Measurements from ENCODE around the gene DSN1. TPM values are rescaled to one million over a fixed set of nuclear protein-coding genes. Genes with fewer than 3 reads are reported as not detected.
"Not testable (repeated sequence)": the region's sequence is repeated elsewhere in the genome, so short reads cannot be mapped to it uniquely, and the experiment has no call there.

The DSN1 gene, protein sequence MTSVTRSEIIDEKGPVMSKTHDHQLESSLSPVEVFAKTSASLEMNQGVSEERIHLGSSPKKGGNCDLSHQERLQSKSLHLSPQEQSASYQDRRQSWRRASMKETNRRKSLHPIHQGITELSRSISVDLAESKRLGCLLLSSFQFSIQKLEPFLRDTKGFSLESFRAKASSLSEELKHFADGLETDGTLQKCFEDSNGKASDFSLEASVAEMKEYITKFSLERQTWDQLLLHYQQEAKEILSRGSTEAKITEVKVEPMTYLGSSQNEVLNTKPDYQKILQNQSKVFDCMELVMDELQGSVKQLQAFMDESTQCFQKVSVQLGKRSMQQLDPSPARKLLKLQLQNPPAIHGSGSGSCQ
- 73.1 and 84.9 TPM in 2 replicates for total RNA-seq (2014; rRNA removed; shearing (Covaris generic))

DNA sequence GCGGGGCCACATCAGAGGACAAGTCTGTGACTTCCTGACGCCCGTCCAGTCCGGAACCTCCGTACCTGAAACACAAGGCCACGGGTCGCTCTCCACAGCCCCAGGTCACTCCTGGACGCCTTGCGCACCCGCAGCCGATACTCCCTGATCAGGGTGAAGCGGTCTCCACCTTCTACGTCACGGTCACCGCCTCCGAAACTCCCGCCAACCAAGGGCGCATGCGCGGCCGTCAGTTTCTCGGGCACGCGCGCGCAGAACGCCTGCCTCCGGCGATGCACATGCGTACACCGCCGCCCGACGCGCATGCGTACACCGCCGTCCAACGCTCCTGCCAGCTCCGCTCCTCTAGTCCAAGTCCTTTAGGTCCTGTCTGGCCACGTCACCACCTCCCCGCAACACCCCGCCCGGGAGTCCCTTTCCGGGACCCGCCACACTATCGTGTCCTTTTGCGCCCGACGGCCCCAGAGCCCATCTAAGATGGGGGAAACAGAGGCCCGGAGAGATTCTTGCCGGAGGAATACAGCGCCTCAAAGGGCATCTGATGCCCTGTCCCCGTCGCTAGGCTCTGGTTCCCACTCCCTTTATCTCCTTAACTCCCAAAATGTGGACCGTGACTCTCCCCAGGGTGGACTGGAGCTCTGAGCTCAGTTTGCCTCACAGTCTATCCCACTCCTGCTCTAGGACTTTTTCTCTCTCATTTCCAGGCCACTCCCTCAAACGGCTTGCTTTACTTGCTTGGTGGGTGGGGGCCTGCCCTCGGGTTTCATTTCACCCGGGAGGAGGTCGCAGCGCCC, at the start of gene DSN1:
Gene DSN1, minus strand, starts transcription at position 167 of the 794 bp plus-strand sequence. CDS start 2,305 bp downstream, outside the sequence.
- DNase-seq (ENCODE audit: low read depth): peak; percentile 98

DNA sequence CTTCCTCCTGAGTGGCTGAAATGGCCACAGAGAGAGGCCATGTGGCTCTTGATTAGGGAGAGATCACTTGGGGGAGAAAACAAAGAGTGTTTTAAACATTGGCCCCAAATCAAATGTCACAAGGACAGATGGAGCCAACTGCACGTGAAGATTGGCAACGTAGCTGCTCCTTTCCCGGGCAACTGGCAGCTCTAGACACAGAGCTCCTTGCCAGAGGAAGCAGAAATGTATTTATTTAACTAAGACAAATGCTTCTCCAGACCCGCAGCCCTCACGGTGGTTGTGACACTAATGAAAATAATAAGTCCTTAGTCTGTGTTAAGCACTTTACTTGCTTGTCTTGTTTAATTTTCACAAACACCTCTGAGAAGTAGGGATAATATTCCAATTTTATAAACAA, 49.6 kb upstream of the DSN1 start:
- no peak for DNase-seq (ENCODE audit: low read depth)

DNA sequence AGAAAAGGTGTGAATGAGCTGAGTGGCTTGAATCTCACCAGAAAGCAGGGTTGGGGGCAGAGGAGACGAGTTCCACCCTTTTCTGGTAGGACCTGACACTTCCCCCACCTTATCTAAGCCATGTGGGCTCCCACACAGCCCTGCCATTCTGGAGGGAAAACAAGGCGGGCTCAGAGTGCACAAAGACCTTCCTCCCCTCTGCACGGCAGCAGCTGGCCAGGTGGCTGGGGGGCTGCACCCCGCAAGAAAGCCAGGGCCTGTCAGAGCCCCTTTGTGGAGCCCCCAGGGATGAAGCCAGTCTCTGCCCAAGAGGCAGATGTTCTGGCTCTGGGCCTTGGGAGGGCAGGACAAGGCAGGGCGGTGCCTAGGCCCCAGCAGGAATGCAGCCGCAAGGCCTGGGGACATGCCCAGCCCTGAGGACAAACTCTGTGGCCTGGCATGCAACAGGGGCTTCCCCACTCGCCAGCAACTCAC, 48.4 kb upstream of the DSN1 start:
- peak; percentile 69 for DNase-seq (ENCODE audit: low read depth)

DNA sequence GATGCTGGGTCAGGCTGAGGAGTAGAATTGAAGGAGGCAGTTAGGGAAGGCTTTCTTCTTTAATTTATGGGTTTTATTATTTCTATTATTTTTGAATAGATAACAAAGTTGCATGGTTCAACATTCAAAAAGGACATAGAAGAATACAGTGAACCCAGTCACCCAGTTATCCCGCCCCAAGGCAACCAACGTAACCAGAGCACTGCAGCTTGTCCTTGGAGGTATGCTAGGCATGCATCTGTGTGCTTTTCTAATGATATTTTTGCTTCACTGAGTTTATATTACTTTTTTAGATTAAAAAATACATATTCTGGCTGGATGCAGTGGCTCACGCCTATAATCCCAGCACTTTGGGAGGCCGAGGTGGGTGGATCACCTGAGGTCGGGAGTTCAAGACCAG, 47.4 kb upstream of the DSN1 start:
- no peak for DNase-seq (ENCODE audit: low read depth)

DNA sequence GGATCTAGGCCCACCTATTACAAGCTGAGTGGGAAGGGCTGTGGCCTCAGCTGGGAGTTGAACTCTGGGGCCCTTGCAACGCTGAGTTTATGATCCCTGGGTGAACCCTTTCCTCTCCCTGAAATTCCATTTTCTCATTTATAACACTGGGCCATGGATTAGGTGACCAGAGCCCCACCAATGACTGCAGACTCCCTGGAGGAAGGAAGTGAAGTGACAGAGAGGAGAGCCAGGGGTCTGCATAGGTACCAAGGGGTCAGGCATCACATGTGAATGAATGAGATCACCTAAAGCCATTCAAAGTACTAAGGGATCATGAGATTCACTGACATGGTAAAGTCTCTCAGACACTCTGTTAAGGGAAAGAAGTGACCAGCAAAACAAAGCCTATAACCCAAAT, 46.5 kb upstream of the DSN1 start:
- no peak for DNase-seq (ENCODE audit: low read depth)

DNA sequence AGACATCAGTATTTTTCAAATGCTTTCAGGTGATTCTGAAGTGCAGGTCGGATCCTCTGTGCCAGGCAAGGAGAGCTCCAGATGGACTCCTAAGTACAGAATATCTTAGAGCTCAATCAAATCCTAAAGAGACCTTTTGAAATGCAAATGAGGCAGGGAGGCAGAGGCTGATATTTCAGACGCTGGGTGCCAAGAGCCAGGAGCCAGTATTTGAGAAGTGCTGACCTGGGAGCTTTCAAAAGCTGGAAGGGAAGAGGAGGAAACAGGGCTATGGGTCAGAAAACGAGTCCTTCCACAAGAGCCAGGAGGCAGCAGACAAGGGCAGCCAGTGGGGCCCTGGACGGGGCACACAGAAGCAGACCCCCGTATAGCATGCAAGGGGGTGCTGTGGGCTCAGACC, 46.1 kb upstream of the DSN1 start:
- no peak for DNase-seq (ENCODE audit: low read depth)

DNA sequence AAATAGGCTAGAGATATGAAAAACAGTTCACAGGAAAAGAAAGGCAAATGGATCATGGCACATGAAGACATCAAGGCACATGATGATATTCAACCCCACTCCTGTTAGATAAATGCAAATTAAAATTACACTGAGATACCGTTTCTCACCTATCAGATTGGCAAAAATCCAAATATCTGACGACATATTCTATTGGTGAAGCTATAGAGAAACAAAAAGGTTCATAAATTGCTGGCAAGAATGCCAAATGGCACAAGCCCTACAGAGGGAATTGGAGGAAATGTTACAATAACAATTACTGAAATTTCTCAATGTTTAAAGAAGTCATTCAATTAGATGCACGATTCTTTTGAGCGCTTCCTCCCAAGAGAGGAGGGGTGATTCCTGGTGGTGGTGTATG, 45.3 kb upstream of the DSN1 start:
- DNase-seq (ENCODE audit: low read depth): no peak

DNA sequence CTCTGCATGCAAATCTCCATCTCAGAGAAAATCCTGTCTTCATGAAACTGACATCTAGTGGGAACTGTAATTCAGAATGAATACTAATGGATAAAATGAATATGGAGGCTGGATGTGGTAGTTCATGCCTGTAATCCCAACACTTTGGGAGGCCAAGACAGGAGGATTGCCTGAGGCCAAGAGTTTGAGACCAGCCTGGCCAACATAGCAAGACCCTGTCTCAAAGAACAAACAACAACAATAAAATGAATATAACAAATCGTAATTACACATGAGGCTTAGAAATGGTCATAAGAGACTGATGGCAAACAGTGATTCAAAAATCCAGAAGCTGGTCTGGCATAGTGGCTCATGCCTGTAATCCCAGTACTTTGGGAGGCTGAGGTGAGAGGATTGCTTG, 44.6 kb upstream of the DSN1 start:
- no peak for DNase-seq (ENCODE audit: low read depth)

DNA sequence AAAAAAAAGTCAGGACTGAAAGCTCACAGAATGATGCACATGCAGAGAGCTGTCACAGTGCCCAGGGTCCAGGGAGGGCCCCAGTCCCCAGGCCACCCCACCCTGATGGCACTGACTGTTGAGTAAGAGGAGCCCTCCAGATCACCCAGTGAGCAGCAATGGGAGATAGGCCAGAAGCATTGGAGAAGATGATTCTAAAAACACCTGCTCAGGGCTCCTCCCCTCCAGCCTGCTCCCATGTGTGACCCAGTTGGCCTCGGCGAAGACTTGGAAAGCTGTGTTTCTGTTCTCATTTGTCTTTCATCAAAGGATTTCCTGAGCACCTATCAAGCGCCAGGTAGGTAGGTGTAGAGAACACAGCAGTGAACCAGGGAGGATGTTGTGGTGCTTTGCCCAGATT, 43.9 kb upstream of the DSN1 start:
- DNase-seq (ENCODE audit: low read depth): no peak

DNA sequence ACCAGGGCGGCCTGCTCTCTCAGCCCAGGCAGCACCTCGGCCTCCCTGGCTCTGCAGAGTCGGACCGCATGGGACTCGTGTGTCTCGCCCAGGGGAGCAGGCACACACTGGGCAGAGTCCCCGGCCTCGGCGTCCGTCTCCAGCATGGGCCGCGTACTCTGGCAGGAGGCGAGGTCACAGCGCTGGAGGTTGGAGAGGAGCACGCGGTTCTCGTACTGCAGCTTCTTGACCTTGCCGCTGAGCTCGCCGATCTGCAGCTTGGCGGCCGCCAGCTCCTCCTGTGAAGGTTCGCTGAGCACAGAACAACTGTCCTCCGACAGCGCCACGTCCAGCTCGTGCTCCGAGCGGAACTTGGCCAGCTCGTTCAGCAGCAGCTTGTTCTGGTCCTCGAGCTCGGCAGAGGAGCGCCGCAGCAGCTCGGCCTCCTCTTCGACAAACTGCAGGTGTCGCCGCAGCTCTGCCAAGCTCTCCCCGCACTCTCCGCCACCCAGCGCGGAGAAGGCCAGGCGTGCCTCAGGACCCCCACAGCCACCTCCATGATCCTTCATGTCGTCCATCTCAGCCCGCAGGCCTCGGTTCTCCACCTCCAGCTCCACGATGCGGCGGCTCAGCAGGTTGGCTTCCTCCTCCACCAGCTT, 42.0 kb upstream of the DSN1 start:
- DNase-seq (ENCODE audit: low read depth): no peak

DNA sequence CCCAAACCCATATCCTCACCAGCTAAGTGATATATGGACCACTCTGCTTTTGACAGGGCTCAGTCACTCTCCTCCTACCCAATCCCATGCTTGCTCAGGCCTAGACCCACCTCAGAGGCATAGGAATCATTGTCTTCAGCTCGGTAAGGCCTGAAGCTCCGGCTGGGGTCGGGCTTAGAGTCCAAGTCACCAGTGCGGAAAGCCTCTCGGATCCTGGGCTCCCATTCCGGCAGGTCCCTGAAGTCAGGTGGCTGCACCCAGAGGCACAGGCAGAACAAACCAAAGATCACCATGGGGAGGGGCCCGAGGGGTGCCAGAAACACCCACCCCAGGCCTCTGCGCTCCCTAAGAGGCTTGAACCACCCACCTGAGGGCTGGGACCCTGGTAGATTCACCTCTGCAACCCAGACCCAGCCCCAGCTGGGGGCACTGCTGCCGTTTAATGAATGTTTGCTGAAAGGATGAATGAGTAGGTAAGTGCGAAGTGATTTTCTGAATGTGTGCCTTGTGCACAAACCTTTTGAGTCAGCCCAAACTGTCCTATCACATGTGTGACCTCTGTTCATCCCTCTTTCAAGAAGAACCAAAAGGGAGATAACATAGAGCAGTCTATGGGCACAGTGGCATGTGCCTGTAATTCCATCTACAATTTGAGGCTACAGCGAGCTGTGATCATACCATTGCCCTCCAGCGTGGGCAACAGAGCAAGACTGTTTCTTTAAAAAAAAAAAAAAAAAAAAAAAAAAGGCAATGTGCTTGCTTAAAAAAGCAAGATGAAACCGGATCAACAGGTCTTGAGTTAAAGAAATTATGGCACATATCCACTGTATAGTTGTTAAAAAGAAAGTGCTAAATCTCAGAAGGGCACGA, 39.3 kb upstream of the DSN1 start:
- DNase-seq (ENCODE audit: low read depth): no peak

DNA sequence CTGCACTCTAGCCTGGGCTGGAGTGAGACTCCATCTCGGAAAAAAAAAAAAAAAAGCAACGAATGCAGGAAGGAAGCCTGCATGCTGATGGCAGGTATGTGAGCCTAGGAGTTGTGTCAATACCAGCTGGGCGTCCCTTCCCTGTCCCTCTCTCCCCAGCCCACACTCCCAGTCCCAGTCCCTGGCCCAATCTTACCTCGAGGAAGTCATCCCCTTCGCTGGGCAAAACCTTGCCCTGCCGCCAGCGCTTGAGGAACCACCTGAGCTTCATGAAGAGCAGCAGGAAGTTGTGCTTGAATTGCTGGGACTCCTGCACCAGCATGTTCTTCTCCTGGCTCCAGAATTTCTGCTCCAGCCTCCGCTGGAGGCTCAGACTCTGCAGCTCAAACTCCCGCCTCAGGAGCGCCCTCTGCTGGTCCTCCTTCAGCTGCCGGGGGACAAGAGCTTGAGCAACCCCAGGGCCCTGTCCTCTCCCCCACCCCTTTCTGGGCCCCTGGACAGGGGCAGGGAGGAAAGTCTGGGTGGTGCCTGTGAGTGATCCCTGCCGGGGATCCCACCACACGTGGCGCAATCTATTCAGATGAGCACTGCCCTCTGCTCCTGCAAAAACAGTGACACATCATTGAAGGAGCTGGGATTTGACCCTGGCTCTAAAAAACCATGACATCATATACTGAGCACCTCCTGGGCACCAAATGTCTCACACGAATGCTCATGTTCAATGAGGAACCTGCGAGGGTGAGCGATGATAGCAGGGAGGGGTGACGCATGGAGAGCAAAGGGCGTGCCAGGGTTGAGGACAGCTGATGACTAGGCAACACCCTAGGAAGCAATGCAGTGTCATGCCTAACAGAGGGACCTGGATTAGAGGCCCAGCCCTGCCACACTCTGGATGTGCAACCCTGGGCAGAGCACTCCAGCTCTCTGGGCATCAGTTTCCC, 35.0 kb upstream of the DSN1 start:
- DNase-seq (ENCODE audit: low read depth): peak; percentile 86

DNA sequence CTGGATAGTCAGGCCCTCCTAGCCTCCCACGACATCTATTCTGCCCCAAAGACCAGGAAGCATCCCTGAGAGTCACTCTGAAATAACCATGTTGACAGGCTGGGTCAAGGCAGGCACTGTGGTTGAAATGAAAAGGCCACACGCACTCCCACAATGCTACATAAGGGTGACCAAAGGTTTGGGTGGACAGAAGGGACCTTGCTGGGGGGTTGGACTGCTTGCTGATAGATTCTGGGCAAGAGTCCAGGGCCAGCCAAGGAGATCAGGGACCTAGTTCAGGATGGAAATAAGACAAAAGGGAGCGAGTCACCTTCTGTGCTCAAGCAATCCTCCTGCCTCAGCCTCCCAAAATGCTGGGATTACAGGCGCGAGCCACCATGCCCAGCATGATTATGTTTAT, 32.5 kb upstream of the DSN1 start:
- peak; percentile 34 for DNase-seq (ENCODE audit: low read depth)

DNA sequence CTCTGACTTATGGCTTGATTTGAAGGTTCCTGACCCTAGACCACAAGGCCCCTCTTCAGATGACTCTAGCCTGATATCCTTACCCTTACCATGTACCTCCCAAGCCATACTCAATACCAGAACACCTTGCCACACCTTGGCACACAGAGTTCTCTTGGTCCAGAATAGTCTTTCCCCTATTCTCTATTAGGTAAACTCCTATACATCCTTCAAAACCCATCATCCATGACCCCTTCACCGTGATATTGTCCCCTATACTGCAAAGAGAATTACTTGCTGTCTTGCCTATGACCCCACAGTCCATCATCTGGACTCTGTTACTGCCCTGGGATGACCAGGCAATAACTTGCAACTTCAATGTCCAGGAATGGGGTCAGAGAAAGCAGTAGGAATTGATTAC, 31.8 kb upstream of the DSN1 start:
- no peak for DNase-seq (ENCODE audit: low read depth)

DNA sequence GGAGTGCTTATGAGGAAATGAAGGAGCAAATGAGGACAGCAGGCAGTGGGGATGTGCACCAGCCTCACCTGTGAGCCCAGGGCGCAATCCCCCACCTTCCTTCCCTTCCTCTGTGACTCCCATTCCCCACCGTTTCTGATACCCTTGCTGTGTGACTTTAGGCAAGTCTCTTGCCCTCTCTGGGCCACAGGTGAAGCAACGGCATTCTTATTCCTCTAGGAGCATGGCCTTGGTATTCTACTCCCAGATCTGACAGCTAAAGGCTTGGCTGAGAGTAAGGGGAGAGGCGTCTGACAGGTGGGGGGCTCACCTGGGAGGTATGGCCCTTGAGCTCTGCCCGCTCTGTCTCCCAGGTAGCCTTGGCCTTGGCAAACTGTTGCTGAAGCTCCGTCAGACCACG, 30.9 kb upstream of the DSN1 start:
- no peak for DNase-seq (ENCODE audit: low read depth)

DNA sequence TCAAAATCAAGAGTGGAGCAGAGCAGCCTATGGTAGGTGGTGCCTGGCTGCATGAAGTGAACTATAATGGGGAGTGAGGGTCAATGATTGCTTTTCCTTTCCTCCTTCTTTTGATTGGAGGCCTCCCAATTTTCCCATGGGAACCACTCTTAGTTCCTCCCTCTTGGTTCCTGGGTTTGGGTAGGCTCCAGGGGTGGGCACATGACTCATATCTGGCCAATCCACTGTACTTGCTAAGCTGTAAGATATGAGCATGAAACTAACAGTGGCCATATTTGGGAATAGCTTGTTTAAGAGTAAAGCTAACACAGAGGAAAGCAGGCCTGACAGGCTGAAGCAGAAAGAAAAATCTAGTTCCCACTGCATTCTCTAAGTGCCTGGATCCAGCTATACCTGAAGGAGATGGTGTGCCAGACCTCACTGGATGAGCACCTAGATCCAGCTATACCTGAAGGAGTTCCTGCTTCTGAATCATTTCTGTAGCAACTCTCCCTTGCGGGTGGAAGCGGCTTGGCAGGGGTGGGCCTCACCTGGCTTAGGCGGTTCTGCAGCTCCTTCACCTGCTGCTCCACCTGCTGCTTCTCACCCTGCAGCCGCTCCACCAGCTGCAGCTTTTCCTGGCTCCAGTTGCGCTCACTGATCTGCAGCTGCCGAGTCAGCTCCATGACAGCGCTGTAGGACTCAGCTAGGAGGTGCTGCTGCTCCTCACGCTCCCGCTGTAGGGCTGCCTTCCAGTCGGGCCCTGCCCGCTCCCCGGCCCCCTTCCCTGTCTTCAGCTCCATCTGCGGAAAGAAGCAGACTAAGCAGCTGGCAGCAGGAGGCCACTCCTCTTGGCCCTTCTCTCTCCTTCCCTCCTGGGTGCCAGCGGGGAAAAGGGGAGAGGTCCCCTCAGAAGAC, 29.0 kb upstream of the DSN1 start:
- peak; percentile 60 for DNase-seq (ENCODE audit: low read depth)

DNA sequence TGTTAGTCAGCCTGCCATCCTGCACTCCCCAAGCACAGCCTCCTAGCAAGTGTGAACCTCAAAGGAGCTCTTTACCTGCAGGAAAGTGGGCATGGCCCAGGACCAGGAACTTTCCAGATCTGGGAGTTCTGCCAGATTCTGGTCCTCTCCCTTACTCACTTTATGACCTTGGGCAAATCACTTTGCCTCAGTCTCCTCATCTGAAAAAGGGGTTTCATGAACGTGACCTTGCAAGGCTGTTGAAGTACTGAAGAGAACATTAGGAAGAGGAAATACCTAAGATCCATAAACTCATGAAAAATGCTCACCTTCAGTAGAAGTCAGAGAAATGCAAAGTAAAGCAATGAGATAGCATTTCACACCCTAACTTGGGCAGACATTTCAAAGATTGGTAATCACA, 26.8 kb upstream of the DSN1 start:
- no peak for DNase-seq (ENCODE audit: low read depth)

DNA sequence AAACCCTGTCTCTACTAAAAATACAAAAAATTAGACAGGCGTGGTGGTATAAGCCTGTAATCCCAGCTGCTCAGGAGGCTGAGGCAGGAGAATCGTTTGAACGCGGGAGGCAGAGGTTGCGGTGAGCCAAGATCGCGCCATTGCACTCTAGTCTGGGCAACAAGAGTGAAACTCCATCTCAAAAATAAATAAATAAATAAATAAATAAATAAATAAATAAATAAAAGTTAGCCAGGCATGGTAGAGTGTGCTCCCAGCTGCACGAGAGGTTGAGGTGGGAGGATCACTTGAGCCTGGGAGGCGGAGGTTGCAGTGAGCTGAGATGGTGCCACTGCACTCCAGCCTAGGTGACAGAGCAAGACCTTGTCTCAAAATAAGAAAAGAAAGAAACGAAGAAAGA, 25.8 kb upstream of the DSN1 start:
- DNase-seq (ENCODE audit: low read depth): not testable (repeated sequence)

DNA sequence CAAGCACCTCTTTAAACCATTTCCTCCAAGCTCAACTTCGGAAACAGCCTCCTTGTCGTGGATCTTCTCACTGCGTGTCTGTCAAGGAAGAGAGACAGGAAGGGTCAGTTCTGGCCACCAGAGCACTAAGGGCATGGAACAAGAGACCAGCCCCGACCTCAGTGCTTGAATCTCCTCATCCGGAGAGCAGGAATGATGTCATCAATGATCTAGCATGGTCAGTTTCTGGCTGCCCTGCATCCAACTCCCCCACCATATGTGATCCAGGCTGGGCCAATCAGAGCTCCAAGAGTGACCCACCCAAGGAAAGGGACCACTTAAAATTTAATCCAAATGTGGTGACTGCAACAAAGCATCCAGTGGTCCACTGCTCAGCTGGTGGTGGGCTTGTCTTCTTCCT, 23.3 kb upstream of the DSN1 start:
- DNase-seq (ENCODE audit: low read depth): no peak
